HepG2 (cell line): Measurements from ENCODE around the gene CCDC93. TPM values are rescaled to one million over a fixed set of nuclear protein-coding genes. Genes with fewer than 3 reads are reported as not detected.
A peak's percentile ranks its signal among the peaks of the same experiment; 100 is the strongest.

Source experiments
- GABPB1 ChIP-seq: IDR thresholded peaks from 2 replicates; pipeline ENCODE4 v1.6.1; 2016; ENCODE audit warnings: mild to moderate bottlenecking, missing genetic modification reagents, moderate library complexity, missing compliant biosample characterization
- HOXD1 ChIP-seq: sonication (generic); formaldehyde crosslinking; IDR thresholded peaks from 2 replicates; pipeline ENCODE4 v1.5.0; 2020; ENCODE audit warnings: missing genetic modification reagents
- JDP2 ChIP-seq: sonication (generic); formaldehyde crosslinking; IDR thresholded peaks from 2 replicates; pipeline ENCODE4 v1.8.1; 2022; ENCODE audit warnings: missing genetic modification reagents, borderline replicate concordance
- KDM5A ChIP-seq: fragments of 200-600 bp; sonication (generic); IDR thresholded peaks from 2 replicates; pipeline ENCODE4 v1.7.0; 2018; ENCODE audit warnings: antibody characterized with exemption, mild to moderate bottlenecking, low read length, borderline replicate concordance
- MTA1 ChIP-seq: sonication (generic); formaldehyde crosslinking; IDR thresholded peaks from 2 replicates; pipeline ENCODE4 v1.4.0; 2020; ENCODE audit warnings: missing genetic modification reagents, mild to moderate bottlenecking, borderline replicate concordance
- REL ChIP-seq: sonication (generic); formaldehyde crosslinking; conservative IDR thresholded peaks from 2 replicates; pipeline ENCODE4 v1.8.0; 2022; ENCODE audit warnings: mild to moderate bottlenecking, missing genetic modification reagents, moderate library complexity
- TEAD2 ChIP-seq: sonication (generic); formaldehyde crosslinking; IDR thresholded peaks from 2 replicates; pipeline ENCODE4 v1.9.0; 2021; ENCODE audit warnings: missing genetic modification reagents
- ZNF24 ChIP-seq: fragments of 450-650 bp; IDR thresholded peaks from 2 replicates; pipeline ENCODE4 v1.6.1; 2017; ENCODE audit warnings: antibody characterized with exemption, mild to moderate bottlenecking
- ZNF563 ChIP-seq: sonication (generic); formaldehyde crosslinking; IDR thresholded peaks from 2 replicates; pipeline ENCODE4 v1.8.0; 2022; ENCODE audit warnings: mild to moderate bottlenecking, moderate library complexity, missing genetic modification reagents
- ZNF605 ChIP-seq: sonication (generic); formaldehyde crosslinking; IDR thresholded peaks from 2 replicates; pipeline ENCODE4 v1.8.0; 2022; ENCODE audit warnings: mild to moderate bottlenecking, missing genetic modification reagents
- polyA plus RNA-seq, 8 experiments: library from polyadenylated mRNA; depleted of rRNA in 3 of 8; stranded (reverse) in 7 of 8; unstranded in 1 of 8; fragments of >200 nt; fragmentation: Illumina TruSeq in 4 of 8; extraction: Trizol in 4 of 8; gene quantifications; 2 replicates each; pipeline versions ENCODE4 v1.2.1 to v1.2.3, GENCODE V29; 2011 to 2016; ENCODE audit warnings: low read depth in 4 of 8, missing spikeins in 1 of 8, mixed read lengths in 1 of 8; ENCODE audit not compliant: insufficient read depth in 1 of 8
- total RNA-seq, 5 experiments: library from RNA; depleted of rRNA; stranded (reverse); fragments of >200 nt; fragmentation: Illumina TruSeq; extraction: Trizol; gene quantifications; 2 replicates each; pipeline ENCODE4 v1.2.3, GENCODE V29; 2016; ENCODE audit warnings: low read depth in 1 of 5
- TF ChIP-seq, protein P1 (sequence below): sonication (generic); formaldehyde crosslinking; conservative IDR thresholded peaks from 2 replicates; pipeline ENCODE4 v1.4.0; 2020; ENCODE audit warnings: missing genetic modification reagents
- TF ChIP-seq, protein P2 (sequence below): sonication (generic); IDR thresholded peaks from 2 replicates; pipeline ENCODE4 v1.6.1; 2016; ENCODE audit warnings: low read depth, borderline replicate concordance
- TF ChIP-seq, protein P3 (sequence below): sonication (generic); formaldehyde crosslinking; IDR thresholded peaks from 2 replicates; pipeline ENCODE4 v1.5.0; 2020; ENCODE audit warnings: missing genetic modification reagents
- TF ChIP-seq, protein P4 (sequence below): sonication (generic); formaldehyde crosslinking; IDR thresholded peaks from 2 replicates; pipeline ENCODE4 v1.5.1; 2020; ENCODE audit warnings: mild to moderate bottlenecking, missing genetic modification reagents, borderline replicate concordance
- TF ChIP-seq, protein P5 (sequence below): sonication (generic); formaldehyde crosslinking; IDR thresholded peaks from 2 replicates; pipeline ENCODE4 v1.4.0; 2020; ENCODE audit warnings: missing genetic modification reagents
- TF ChIP-seq, protein P6 (sequence below): sonication (generic); formaldehyde crosslinking; IDR thresholded peaks from 2 replicates; pipeline ENCODE4 v1.9.0; 2021; ENCODE audit warnings: missing genetic modification reagents, borderline replicate concordance
- TF ChIP-seq, protein P7 (sequence below): IDR thresholded peaks from 2 replicates; pipeline ENCODE4 v1.6.1; 2012; ENCODE audit warnings: inconsistent platforms
- TF ChIP-seq, protein P8 (sequence below): sonication (generic); formaldehyde crosslinking; conservative IDR thresholded peaks from 2 replicates; pipeline ENCODE4 v1.4.0; 2020; ENCODE audit warnings: missing genetic modification reagents

The CCDC93 gene
- total and polyA plus RNA-seq, 2 of the 13 experiments (the other 11 are each of a cell fraction or from before 2014, with no cell fraction given) = 37.2 to 53.2 TPM

DNA sequence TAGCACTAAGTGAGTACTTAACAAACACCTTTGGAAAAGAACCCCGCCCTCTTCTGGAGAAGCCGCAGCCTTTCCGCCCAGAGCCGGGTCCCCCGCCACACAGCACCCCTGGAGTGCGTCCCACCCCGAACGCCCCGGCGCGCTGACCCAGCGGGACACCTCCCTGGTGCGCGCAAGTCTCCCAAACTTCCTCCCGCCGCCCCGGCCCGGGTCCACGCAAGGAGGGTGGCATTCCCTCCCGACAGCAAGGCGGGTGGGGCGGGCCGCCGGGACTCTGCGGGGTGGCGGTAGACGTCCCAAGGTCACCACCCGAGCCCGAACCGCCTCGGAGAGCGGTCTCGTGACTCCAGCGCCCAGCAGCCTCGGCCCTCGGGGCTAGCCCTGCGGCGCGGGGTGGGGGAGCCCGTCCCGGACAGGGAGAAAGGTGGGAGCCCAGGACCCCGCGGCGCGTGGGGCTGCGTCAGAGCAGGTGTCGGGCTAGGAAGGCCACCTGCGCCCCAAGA lies 598 bp downstream of the CCDC93 start (continued):
- TF ChIP-seq, protein P1, sequence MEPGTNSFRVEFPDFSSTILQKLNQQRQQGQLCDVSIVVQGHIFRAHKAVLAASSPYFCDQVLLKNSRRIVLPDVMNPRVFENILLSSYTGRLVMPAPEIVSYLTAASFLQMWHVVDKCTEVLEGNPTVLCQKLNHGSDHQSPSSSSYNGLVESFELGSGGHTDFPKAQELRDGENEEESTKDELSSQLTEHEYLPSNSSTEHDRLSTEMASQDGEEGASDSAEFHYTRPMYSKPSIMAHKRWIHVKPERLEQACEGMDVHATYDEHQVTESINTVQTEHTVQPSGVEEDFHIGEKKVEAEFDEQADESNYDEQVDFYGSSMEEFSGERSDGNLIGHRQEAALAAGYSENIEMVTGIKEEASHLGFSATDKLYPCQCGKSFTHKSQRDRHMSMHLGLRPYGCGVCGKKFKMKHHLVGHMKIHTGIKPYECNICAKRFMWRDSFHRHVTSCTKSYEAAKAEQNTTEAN (CRISPR knock-in tag) = no peak
- TF ChIP-seq HOXD1 (CRISPR knock-in tag) (no peak), MTA1 (CRISPR knock-in tag) (no peak), TEAD2 (CRISPR knock-in tag) (no peak), REL (CRISPR knock-in tag) (no peak), GABPB1 (CRISPR knock-in tag) (no peak), JDP2 (CRISPR knock-in tag) (no peak), ZNF24 (no peak), KDM5A (peak; percentile 34; the same call in 1 of the 2 replicates), ZNF563 (no peak; the same call in 1 of the 2 replicates), ZNF605 (CRISPR knock-in tag) (peak; percentile 69; the same call in 1 of the 2 replicates)
- TF ChIP-seq, protein P2, sequence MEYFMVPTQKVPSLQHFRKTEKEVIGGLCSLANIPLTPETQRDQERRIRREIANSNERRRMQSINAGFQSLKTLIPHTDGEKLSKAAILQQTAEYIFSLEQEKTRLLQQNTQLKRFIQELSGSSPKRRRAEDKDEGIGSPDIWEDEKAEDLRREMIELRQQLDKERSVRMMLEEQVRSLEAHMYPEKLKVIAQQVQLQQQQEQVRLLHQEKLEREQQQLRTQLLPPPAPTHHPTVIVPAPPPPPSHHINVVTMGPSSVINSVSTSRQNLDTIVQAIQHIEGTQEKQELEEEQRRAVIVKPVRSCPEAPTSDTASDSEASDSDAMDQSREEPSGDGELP = no peak
- TF ChIP-seq, protein P3, sequence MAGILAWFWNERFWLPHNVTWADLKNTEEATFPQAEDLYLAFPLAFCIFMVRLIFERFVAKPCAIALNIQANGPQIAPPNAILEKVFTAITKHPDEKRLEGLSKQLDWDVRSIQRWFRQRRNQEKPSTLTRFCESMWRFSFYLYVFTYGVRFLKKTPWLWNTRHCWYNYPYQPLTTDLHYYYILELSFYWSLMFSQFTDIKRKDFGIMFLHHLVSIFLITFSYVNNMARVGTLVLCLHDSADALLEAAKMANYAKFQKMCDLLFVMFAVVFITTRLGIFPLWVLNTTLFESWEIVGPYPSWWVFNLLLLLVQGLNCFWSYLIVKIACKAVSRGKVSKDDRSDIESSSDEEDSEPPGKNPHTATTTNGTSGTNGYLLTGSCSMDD (CRISPR knock-in tag) = no peak
- TF ChIP-seq, protein P4, sequence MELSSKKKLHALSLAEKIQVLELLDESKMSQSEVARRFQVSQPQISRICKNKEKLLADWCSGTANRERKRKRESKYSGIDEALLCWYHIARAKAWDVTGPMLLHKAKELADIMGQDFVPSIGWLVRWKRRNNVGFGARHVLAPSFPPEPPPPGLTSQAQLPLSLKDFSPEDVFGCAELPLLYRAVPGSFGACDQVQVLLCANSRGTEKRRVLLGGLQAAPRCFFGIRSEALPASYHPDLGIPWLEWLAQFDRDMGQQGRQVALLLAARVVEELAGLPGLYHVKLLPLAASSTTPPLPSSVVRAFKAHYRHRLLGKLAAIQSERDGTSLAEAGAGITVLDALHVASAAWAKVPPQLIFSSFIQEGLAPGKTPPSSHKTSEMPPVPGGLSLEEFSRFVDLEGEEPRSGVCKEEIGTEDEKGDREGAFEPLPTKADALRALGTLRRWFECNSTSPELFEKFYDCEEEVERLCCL = peak; percentile 88; the same call in 1 of the 2 replicates
- TF ChIP-seq, protein P5, sequence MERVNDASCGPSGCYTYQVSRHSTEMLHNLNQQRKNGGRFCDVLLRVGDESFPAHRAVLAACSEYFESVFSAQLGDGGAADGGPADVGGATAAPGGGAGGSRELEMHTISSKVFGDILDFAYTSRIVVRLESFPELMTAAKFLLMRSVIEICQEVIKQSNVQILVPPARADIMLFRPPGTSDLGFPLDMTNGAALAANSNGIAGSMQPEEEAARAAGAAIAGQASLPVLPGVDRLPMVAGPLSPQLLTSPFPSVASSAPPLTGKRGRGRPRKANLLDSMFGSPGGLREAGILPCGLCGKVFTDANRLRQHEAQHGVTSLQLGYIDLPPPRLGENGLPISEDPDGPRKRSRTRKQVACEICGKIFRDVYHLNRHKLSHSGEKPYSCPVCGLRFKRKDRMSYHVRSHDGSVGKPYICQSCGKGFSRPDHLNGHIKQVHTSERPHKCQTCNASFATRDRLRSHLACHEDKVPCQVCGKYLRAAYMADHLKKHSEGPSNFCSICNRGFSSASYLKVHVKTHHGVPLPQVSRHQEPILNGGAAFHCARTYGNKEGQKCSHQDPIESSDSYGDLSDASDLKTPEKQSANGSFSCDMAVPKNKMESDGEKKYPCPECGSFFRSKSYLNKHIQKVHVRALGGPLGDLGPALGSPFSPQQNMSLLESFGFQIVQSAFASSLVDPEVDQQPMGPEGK (CRISPR knock-in tag) = peak; percentile 79; the same call in 1 of the 2 replicates
- TF ChIP-seq, protein P6, sequence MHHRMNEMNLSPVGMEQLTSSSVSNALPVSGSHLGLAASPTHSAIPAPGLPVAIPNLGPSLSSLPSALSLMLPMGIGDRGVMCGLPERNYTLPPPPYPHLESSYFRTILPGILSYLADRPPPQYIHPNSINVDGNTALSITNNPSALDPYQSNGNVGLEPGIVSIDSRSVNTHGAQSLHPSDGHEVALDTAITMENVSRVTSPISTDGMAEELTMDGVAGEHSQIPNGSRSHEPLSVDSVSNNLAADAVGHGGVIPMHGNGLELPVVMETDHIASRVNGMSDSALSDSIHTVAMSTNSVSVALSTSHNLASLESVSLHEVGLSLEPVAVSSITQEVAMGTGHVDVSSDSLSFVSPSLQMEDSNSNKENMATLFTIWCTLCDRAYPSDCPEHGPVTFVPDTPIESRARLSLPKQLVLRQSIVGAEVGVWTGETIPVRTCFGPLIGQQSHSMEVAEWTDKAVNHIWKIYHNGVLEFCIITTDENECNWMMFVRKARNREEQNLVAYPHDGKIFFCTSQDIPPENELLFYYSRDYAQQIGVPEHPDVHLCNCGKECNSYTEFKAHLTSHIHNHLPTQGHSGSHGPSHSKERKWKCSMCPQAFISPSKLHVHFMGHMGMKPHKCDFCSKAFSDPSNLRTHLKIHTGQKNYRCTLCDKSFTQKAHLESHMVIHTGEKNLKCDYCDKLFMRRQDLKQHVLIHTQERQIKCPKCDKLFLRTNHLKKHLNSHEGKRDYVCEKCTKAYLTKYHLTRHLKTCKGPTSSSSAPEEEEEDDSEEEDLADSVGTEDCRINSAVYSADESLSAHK (CRISPR knock-in tag) = no peak
- TF ChIP-seq, protein P7, sequence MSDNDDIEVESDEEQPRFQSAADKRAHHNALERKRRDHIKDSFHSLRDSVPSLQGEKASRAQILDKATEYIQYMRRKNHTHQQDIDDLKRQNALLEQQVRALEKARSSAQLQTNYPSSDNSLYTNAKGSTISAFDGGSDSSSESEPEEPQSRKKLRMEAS = no peak; the same call in 1 of the 2 replicates
- TF ChIP-seq, protein P8, sequence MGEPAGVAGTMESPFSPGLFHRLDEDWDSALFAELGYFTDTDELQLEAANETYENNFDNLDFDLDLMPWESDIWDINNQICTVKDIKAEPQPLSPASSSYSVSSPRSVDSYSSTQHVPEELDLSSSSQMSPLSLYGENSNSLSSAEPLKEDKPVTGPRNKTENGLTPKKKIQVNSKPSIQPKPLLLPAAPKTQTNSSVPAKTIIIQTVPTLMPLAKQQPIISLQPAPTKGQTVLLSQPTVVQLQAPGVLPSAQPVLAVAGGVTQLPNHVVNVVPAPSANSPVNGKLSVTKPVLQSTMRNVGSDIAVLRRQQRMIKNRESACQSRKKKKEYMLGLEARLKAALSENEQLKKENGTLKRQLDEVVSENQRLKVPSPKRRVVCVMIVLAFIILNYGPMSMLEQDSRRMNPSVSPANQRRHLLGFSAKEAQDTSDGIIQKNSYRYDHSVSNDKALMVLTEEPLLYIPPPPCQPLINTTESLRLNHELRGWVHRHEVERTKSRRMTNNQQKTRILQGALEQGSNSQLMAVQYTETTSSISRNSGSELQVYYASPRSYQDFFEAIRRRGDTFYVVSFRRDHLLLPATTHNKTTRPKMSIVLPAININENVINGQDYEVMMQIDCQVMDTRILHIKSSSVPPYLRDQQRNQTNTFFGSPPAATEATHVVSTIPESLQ (CRISPR knock-in tag) = no peak
